ENCODE data around the gene PDE4D. TPM values are rescaled to one million over a fixed set of nuclear protein-coding genes. Genes with fewer than 3 reads are reported as not detected.

PDE4D gene
- total and polyA plus RNA-seq, 10 of the 15 experiments (the other 5 are each of a cell fraction or from before 2014, with no cell fraction given) = 0.87 to 4.1 (median 2.2) TPM

GRCh38 chr5:59407967-59408366 lies 485.6 kb downstream of the PDE4D start:
- RAD21 ChIA-PET (ENCODE audit: unreplicated experiment) = no interaction called here
- 71% methylated on average over 1 of the region's 1 CpG for WGBS (ENCODE audit: insufficient coverage, insufficient replicate concordance, low lambda C conversion rate, missing lambda C conversion rate)
- POLR2A ChIA-PET = no interaction called here
- Histone ChIP-seq H2AFZ (ENCODE audit: control insufficient read depth, low read depth, low read length) (no peak overlapping the region), H3K9me3 (replicated peaks; ENCODE audit: control insufficient read depth, insufficient read depth, low read length) (no peaks in the 10 kb centered on the region; the same call in 2 of the 3 replicates), H3K4me2 (ENCODE audit: control insufficient read depth, insufficient read depth) (no peak overlapping the region), H3K27me3 (replicated peaks in 1 of 2; ENCODE audit: control insufficient read depth in 2 of 2, insufficient read depth in 2 of 2, low read length in 1 of 2) (no peaks in the 10 kb centered on the region), H4K20me1 (ENCODE audit: control insufficient read depth, insufficient read depth) (no peaks in the 10 kb centered on the region), H3K9ac (ENCODE audit: control insufficient read depth, insufficient read depth, low read length) (no peak overlapping the region), H3K4me3 (no peak overlapping the region), H3K36me3 (ENCODE audit: control insufficient read depth in 2 of 2, insufficient read depth in 2 of 2, low read length in 1 of 2) (no peaks in the 10 kb centered on the region), H3K4me1 (ENCODE audit: control insufficient read depth, insufficient read depth, low read length) (no peaks in the 10 kb centered on the region), H3K79me2 (ENCODE audit: control insufficient read depth, insufficient read depth, low read length) (no peaks in the 10 kb centered on the region), H3K27ac (ENCODE audit: control insufficient read depth, insufficient read depth) (no peak overlapping the region)
- ATAC-seq = no peak
- in situ Hi-C loops (cut with MboI) = no loop called here
- CTCF ChIA-PET = no interaction called here
- no peak for DNase-seq (ENCODE audit: low read depth, low spot score)
- no peak for FAIRE-seq
- SMC1A ChIA-PET (ENCODE audit: uncharacterized antibody, unreplicated experiment) = interaction anchor here (0.9 kb wide), 1 partner anchor 9 kb away, joined by 3 read pairs; no protein-coding TSS in a partner anchor
- TF ChIP-seq SMAD1 (IDR thresholded peaks at IDR 0.05; ENCODE audit: low read depth, partially characterized antibody) = no peak
- TF ChIP-seq GATAD2B (conservative IDR thresholded peaks at IDR 0.05; ENCODE audit: low read depth) = no peak
- no peak for TF ChIP-seq CREB1 (IDR thresholded peaks at IDR 0.05; ENCODE audit: low read depth)
- no peak for TF ChIP-seq ATF7 (IDR thresholded peaks at IDR 0.05; ENCODE audit: low read depth)
- no peak for TF ChIP-seq BHLHE40 (IDR thresholded peaks at IDR 0.05; ENCODE audit: borderline replicate concordance in 1 of 2, low read depth in 2 of 2, low read length in 1 of 2)
- no peak for TF ChIP-seq NFYA (IDR thresholded peaks at IDR 0.05; ENCODE audit: borderline replicate concordance, low read depth, low read length)
- TF ChIP-seq CREM (IDR thresholded peaks at IDR 0.05; ENCODE audit: low read depth) = no peak
- no peak for TF ChIP-seq RCOR1 (conservative IDR thresholded peaks at IDR 0.05; ENCODE audit: low read depth, low read length)
- TF ChIP-seq NR2F1 (conservative IDR thresholded peaks at IDR 0.05) = no peak
- no peak for TF ChIP-seq SMAD5 (IDR thresholded peaks at IDR 0.05; ENCODE audit: low read depth)
- TF ChIP-seq, protein P1, sequence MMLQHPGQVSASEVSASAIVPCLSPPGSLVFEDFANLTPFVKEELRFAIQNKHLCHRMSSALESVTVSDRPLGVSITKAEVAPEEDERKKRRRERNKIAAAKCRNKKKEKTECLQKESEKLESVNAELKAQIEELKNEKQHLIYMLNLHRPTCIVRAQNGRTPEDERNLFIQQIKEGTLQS (IDR thresholded peaks at IDR 0.05; ENCODE audit: borderline replicate concordance, extremely low read depth, low read depth, low read length) = no peak
- TF ChIP-seq YY1 (IDR thresholded peaks at IDR 0.05; ENCODE audit: low read depth, low read length) = no peak
- TF ChIP-seq, protein P2, sequence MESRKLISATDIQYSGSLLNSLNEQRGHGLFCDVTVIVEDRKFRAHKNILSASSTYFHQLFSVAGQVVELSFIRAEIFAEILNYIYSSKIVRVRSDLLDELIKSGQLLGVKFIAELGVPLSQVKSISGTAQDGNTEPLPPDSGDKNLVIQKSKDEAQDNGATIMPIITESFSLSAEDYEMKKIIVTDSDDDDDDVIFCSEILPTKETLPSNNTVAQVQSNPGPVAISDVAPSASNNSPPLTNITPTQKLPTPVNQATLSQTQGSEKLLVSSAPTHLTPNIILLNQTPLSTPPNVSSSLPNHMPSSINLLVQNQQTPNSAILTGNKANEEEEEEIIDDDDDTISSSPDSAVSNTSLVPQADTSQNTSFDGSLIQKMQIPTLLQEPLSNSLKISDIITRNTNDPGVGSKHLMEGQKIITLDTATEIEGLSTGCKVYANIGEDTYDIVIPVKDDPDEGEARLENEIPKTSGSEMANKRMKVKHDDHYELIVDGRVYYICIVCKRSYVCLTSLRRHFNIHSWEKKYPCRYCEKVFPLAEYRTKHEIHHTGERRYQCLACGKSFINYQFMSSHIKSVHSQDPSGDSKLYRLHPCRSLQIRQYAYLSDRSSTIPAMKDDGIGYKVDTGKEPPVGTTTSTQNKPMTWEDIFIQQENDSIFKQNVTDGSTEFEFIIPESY (IDR thresholded peaks at IDR 0.05) = no peak
- TF ChIP-seq JUNB (IDR thresholded peaks at IDR 0.05) = no peak
- no peak for TF ChIP-seq ZBTB40 (IDR thresholded peaks at IDR 0.05; ENCODE audit: borderline replicate concordance)
- TF ChIP-seq IRF4 (IDR thresholded peaks at IDR 0.05; ENCODE audit: low read depth, low read length) = no peak
- no peak for TF ChIP-seq ZNF217 (IDR thresholded peaks at IDR 0.05)
- no peak for TF ChIP-seq BACH1 (IDR thresholded peaks at IDR 0.05; ENCODE audit: borderline replicate concordance)
- TF ChIP-seq ASH2L (IDR thresholded peaks at IDR 0.05; ENCODE audit: borderline replicate concordance, low read depth) = no peak
- BruUV-seq (replicated peaks) = no TSS peak
- intact Hi-C loops (cut with micrococcal nuclease; ENCODE audit: unreplicated experiment) = no loop called here

All from GM12878 (cell line).